ENCODE measurements around the gene SLC37A4.

GRCh38 chr11:119051440-119052162, 20.9 kb upstream of the SLC37A4 start:
- TF ChIP-seq RAD21 (conservative IDR thresholded peaks at IDR 0.05 in 1 of 2, IDR thresholded peaks at IDR 0.05 in 1 of 2): no peak
- no peak for TF ChIP-seq PHF8 (IDR thresholded peaks at IDR 0.05; ENCODE audit: borderline replicate concordance, low read depth)
- TF ChIP-seq RFX5 (IDR thresholded peaks at IDR 0.05): no peak
- no peak for TF ChIP-seq CTCF (IDR thresholded peaks at IDR 0.05)

All from A549 (cell line).